Keratinocyte (primary cell): ENCODE measurements around the gene HP1BP3. TPM values are rescaled to one million over a fixed set of nuclear protein-coding genes. Genes with fewer than 3 reads are reported as not detected.

Experiments
- DNase-seq: peaks from one replicate; pipeline ENCODE4 v3.0.0-alpha.2; 2011; ENCODE audit warnings: low read depth, missing footprints, low spot score
- FAIRE-seq: peaks from 2 replicates; lab custom pipeline; 2011; peaks lifted over from hg19 to GRCh38; lab: Jason Lieb, UNC
- H2AFZ ChIP-seq: 2 replicates; pipeline ENCODE4 v1.6.0; 2012; ENCODE audit warnings: low read length, control low read depth, inconsistent platforms; ENCODE audit not compliant: control insufficient read depth
- H3K27ac ChIP-seq: 2 replicates; pipeline ENCODE4 v1.5.1; 2011; ENCODE audit warnings: low read length; ENCODE audit not compliant: control insufficient read depth, insufficient read depth
- H3K27me3 ChIP-seq: 3 replicates; pipeline ENCODE4 v1.6.0; 2011; ENCODE audit warnings: low read length; ENCODE audit not compliant: control insufficient read depth, insufficient read depth; ENCODE audit errors: extremely low read depth
- H3K36me3 ChIP-seq, 2 experiments: 2 replicates in 1 of 2; 3 replicates in 1 of 2; pipeline ENCODE4 v1.5.1; 2011; ENCODE audit warnings: low read length in 2 of 2, mild to moderate bottlenecking in 1 of 2; ENCODE audit not compliant: control insufficient read depth in 2 of 2, insufficient read depth in 2 of 2; ENCODE audit errors: extremely low read depth in 1 of 2
- H3K4me1 ChIP-seq: 3 replicates; pipeline ENCODE4 v1.5.1; 2011; ENCODE audit warnings: low read length; ENCODE audit not compliant: control insufficient read depth, insufficient read depth; ENCODE audit errors: extremely low read depth
- H3K4me2 ChIP-seq: 3 replicates; pipeline ENCODE4 v1.6.0; 2011; ENCODE audit warnings: low read depth, low read length; ENCODE audit not compliant: control insufficient read depth, insufficient read depth; ENCODE audit errors: extremely low read depth
- H3K4me3 ChIP-seq, 3 experiments: fragments of 200-600 bp in 1 of 3; sonication (generic) in 1 of 3; 2 replicates in 2 of 3; 3 replicates in 1 of 3; pipeline ENCODE4 v1.5.1; 2011 to 2016; ENCODE audit warnings: low read length in 3 of 3, mild to moderate bottlenecking in 3 of 3, control low read depth in 2 of 3, inconsistent platforms in 1 of 3, low read depth in 1 of 3, mixed read lengths in 1 of 3, mixed run types in 1 of 3, moderate library complexity in 1 of 3; ENCODE audit not compliant: control insufficient read depth in 2 of 3, insufficient read depth in 2 of 3; ENCODE audit errors: extremely low read depth in 1 of 3
- H3K79me2 ChIP-seq: 2 replicates; pipeline ENCODE4 v1.6.0; 2012; ENCODE audit warnings: low read length; ENCODE audit not compliant: control insufficient read depth, insufficient read depth
- H3K9ac ChIP-seq: 3 replicates; pipeline ENCODE4 v1.6.0; 2011; ENCODE audit warnings: low read length; ENCODE audit not compliant: control insufficient read depth, insufficient read depth; ENCODE audit errors: extremely low read depth
- H3K9me1 ChIP-seq: 3 replicates; pipeline ENCODE4 v1.6.0; 2011; ENCODE audit warnings: low read length; ENCODE audit not compliant: control insufficient read depth, insufficient read depth; ENCODE audit errors: extremely low read depth
- H3K9me3 ChIP-seq: 2 replicates; pipeline ENCODE4 v1.5.1; 2012; ENCODE audit warnings: low read depth, low read length; ENCODE audit not compliant: control insufficient read depth
- H4K20me1 ChIP-seq: 3 replicates; pipeline ENCODE4 v1.6.0; 2011; ENCODE audit warnings: low read length; ENCODE audit not compliant: control insufficient read depth, insufficient read depth; ENCODE audit errors: extremely low read depth
- EZH2 ChIP-seq: IDR thresholded peaks from one replicate; pipeline ENCODE4 v1.6.1; 2012; ENCODE audit warnings: inconsistent platforms, mild to moderate bottlenecking, low read length, moderate library complexity
- dilution Hi-C: fragments of 300-500 bp; cut with MboI; formaldehyde crosslinking; loops from one replicate; pipeline ENCODE4 v1.7.0; 2020; ENCODE audit warnings: low sequenced_read_pairs; ENCODE audit not compliant: extremely low pct_ligation_motif_present
- polyA plus RNA-seq, 5 experiments: library from polyadenylated mRNA; depleted of rRNA in 3 of 5; stranded (reverse) in 3 of 5; stranded (forward) in 1 of 5; unstranded in 1 of 5; fragments of >200 nt; gene quantifications; 1 replicate in 1 of 5; 2 replicates in 3 of 5; 3 replicates in 1 of 5; pipeline versions ENCODE4 v1.2.1 to v1.2.3, GENCODE V29; 2011 to 2012; ENCODE audit warnings: missing spikeins in 2 of 5, low read depth in 1 of 5, low replicate concordance in 1 of 5
- TF ChIP-seq, protein P1 (sequence below), 3 experiments: IDR thresholded peaks in 1 of 3; conservative IDR thresholded peaks in 1 of 3; optimal IDR thresholded peaks in 1 of 3; 2 replicates in 2 of 3; 3 replicates in 1 of 3; pipeline versions ENCODE3 to v1.5.1; 2011; ENCODE audit warnings: low read length in 3 of 3, mild to moderate bottlenecking in 3 of 3, moderate library complexity in 2 of 3, control low read depth in 1 of 3, inconsistent platforms in 1 of 3; ENCODE audit not compliant: insufficient read depth in 2 of 3; ENCODE audit errors: extremely low read depth in 1 of 3

HP1BP3 gene
- polyA plus RNA-seq, 1 donor (not counting 4 experiments of a cell fraction or from before 2014, with no cell fraction given): 148 TPM

DNA sequence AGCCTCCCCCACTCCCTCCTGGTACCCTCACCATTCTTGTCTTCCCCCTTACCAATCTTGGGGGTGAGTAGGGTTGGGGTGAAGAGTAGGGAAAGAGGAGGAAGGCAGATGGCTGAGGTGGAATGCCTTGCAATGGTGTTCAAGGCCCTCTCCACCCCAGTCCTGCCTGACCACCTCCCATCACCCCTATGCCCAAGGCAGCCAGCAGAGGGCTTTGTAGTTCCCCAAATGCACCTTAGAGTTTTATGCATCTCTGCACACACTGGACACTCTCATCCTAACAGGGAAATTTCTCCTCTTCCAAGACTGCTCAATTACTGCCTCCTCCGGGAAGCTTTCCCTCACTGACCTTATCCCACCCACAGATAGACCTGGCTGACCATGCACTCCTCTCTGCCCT, 84.7 kb downstream of the HP1BP3 start:
- H3K27ac ChIP-seq: no peak overlapping the region
- H3K9me1 ChIP-seq: no peaks in the 10 kb centered on the region
- TF ChIP-seq, protein P1, sequence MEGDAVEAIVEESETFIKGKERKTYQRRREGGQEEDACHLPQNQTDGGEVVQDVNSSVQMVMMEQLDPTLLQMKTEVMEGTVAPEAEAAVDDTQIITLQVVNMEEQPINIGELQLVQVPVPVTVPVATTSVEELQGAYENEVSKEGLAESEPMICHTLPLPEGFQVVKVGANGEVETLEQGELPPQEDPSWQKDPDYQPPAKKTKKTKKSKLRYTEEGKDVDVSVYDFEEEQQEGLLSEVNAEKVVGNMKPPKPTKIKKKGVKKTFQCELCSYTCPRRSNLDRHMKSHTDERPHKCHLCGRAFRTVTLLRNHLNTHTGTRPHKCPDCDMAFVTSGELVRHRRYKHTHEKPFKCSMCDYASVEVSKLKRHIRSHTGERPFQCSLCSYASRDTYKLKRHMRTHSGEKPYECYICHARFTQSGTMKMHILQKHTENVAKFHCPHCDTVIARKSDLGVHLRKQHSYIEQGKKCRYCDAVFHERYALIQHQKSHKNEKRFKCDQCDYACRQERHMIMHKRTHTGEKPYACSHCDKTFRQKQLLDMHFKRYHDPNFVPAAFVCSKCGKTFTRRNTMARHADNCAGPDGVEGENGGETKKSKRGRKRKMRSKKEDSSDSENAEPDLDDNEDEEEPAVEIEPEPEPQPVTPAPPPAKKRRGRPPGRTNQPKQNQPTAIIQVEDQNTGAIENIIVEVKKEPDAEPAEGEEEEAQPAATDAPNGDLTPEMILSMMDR (optimal IDR thresholded peaks at IDR 0.05 in 1 of 3, IDR thresholded peaks at IDR 0.05 in 1 of 3, conservative IDR thresholded peaks at IDR 0.05 in 1 of 3; ENCODE audit: extremely low read depth in 1 of 3, insufficient read depth in 2 of 3, low read length in 3 of 3): peak; percentile 30 to 53 (median 40)
- no peak for TF ChIP-seq EZH2
- no peaks in the 10 kb centered on the region for H4K20me1 ChIP-seq
- peaks cover 17% of the 10 kb centered on the region for H3K4me1 ChIP-seq
- H3K4me3 ChIP-seq: no peak overlapping the region
- H3K36me3 ChIP-seq: peaks cover 2 to 19% of the 10 kb centered on the region in 2 experiments
- dilution Hi-C loops: no loop called here
- H2AFZ ChIP-seq: no peak overlapping the region
- H3K9me3 ChIP-seq: no peaks in the 10 kb centered on the region
- no peaks in the 10 kb centered on the region for H3K79me2 ChIP-seq
- FAIRE-seq: no peak
- H3K27me3 ChIP-seq: no peaks in the 10 kb centered on the region
- no peak overlapping the region for H3K4me2 ChIP-seq
- no peak overlapping the region for H3K9ac ChIP-seq
- no peak for DNase-seq

DNA sequence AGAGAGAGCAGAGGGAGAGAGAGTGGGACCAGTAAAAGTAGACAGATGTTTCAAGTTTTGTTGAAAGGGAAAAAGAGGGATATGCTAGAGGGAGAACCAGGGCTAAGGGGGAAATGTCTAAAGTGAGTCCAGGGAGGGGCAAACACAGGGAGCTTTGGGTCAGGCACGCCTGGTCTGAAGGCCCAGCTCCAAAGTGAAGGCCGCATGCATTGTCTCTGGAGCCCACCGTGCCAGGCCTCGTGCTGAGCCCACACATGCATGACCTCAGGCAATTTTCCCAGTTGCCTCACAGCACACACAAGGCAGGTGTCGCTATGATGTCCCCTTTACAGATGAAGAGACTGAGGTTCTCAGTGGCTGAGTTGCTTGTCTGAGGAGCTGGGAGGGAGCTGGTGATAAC, 85.3 kb downstream of the HP1BP3 start:
- Histone ChIP-seq H3K4me1 (peaks cover 23% of the 10 kb centered on the region), H3K27ac (no peak overlapping the region), H3K9me3 (no peaks in the 10 kb centered on the region), H3K9ac (no peak overlapping the region), H3K27me3 (no peaks in the 10 kb centered on the region), H4K20me1 (no peaks in the 10 kb centered on the region), H2AFZ (no peak overlapping the region), H3K9me1 (no peaks in the 10 kb centered on the region), H3K4me3 (no peak overlapping the region), H3K79me2 (no peaks in the 10 kb centered on the region), H3K36me3 (peaks cover 2 to 16% of the 10 kb centered on the region in 2 experiments), H3K4me2 (no peak overlapping the region)
- TF ChIP-seq, protein P1 (optimal IDR thresholded peaks at IDR 0.05 in 1 of 3, IDR thresholded peaks at IDR 0.05 in 1 of 3, conservative IDR thresholded peaks at IDR 0.05 in 1 of 3; ENCODE audit: extremely low read depth in 1 of 3, insufficient read depth in 2 of 3, low read length in 3 of 3): no peak
- TF ChIP-seq EZH2: no peak
- FAIRE-seq (no peak), DNase-seq (no peak)
- dilution Hi-C loops: no loop called here
